Spleen (tissue), 7 donors: Measurements from ENCODE around the gene SMARCD2.

Experiments
- CTCF ChIP-seq, 11 experiments: fragments of 200-600 bp in 7 of 11; fragments of 450-650 bp in 4 of 11; sonication (generic) in 4 of 11; IDR thresholded peaks in 8 of 11; conservative IDR thresholded peaks in 3 of 11; 1 replicate in 7 of 11; 2 replicates in 4 of 11; pipeline versions ENCODE4 v1.4.0 to v1.8.0; 2016 to 2021; ENCODE audit warnings: antibody characterized with exemption in 11 of 11, inconsistent platforms in 4 of 11, mild to moderate bottlenecking in 1 of 11
- POLR2AphosphoS5 ChIP-seq, 3 donors: sonication (generic); formaldehyde crosslinking; IDR thresholded peaks; one replicate each; pipeline ENCODE4 v1.5.1; 2017; ENCODE audit warnings: antibody characterized with exemption in 3 of 3
- donor health status: DM: no; HTN: no; CAD: no; lungs with moderate emphysema.
- donor health status: DM: no; HTN: no; CAD: no.
- donor health status: DM: no; HTN: no; CAD: no.

GRCh38 chr17:63833026-63833740 lies 9.3 kb downstream of the SMARCD2 start:
- peak in 2 of 3 donors; percentile 28 to 44 for TF ChIP-seq POLR2AphosphoS5 (IDR thresholded peaks at IDR 0.05)
- TF ChIP-seq CTCF (IDR thresholded peaks at IDR 0.05 in 8 of 11, conservative IDR thresholded peaks at IDR 0.05 in 3 of 11): no peak
